Measurements from ENCODE around the gene MFRP. TPM values are rescaled to one million over a fixed set of nuclear protein-coding genes. Genes with fewer than 3 reads are reported as not detected.
A peak's percentile ranks its signal among the peaks of the same experiment; 100 is the strongest.

The MFRP gene
- total RNA-seq, 2 donors from 2014 or later: not detected

GRCh38 chr11:119340335-119341221, 5.9 kb downstream of the MFRP start, which contains the start of gene C1QTNF5:
C1QTNF5 (minus strand) TSS chr11:119340883; CDS start chr11:119340397, 486 bp downstream.
- no peaks in the 10 kb centered on the region for H3K36me3 ChIP-seq
- TF ChIP-seq CTCF (IDR thresholded peaks at IDR 0.05): no peak
- H3K27me3 ChIP-seq: no peaks in the 10 kb centered on the region
- peak; percentile 91 for DNase-seq (ENCODE audit: low spot score)
- peaks cover 0 to 59% of the 10 kb centered on the region in 2 donors for H3K4me1 ChIP-seq
- peak within 1 kb of the TSS; percentile 76 to 82 for H3K4me3 ChIP-seq
- no peaks in the 10 kb centered on the region for H3K9me3 ChIP-seq
- peak within 1 kb of the TSS; percentile 97 to 98 for H3K27ac ChIP-seq

GRCh38 chr11:119339589-119340334, 6.7 kb downstream of the MFRP start:
- peak; percentile 97 to 98 for TF ChIP-seq CTCF (IDR thresholded peaks at IDR 0.05)
- Histone ChIP-seq H3K27ac (peak overlapping the region; percentile 97 to 98), H3K4me1 (peaks cover 0 to 67% of the 10 kb centered on the region in 2 donors), H3K36me3 (no peaks in the 10 kb centered on the region), H3K9me3 (no peaks in the 10 kb centered on the region), H3K4me3 (peak overlapping the region; percentile 76 to 82), H3K27me3 (no peaks in the 10 kb centered on the region)
- DNase-seq (ENCODE audit: low spot score): no peak

- H3K27ac ChIP-seq: peak overlapping the region; percentile 97 to 98
- no peak for TF ChIP-seq CTCF (IDR thresholded peaks at IDR 0.05)
- peaks cover 0 to 69% of the 10 kb centered on the region in 2 donors for H3K4me1 ChIP-seq
- no peak for DNase-seq (ENCODE audit: low spot score)
- peak overlapping the region; percentile 76 to 82 for H3K4me3 ChIP-seq
- no peaks in the 10 kb centered on the region for H3K36me3 ChIP-seq
- H3K27me3 ChIP-seq: no peaks in the 10 kb centered on the region
- no peaks in the 10 kb centered on the region for H3K9me3 ChIP-seq
These were observed 7.4 kb downstream of the MFRP start for GRCh38 chr11:119338965-119339588.

GRCh38 chr11:119338318-119338890, 8.1 kb downstream of the MFRP start:
- Histone ChIP-seq H3K4me3 (peak overlapping the region in 1 of 2 donors; percentile 82), H3K27me3 (no peaks in the 10 kb centered on the region), H3K36me3 (no peaks in the 10 kb centered on the region), H3K9me3 (no peaks in the 10 kb centered on the region), H3K27ac (peak overlapping the region; percentile 97 to 98), H3K4me1 (peaks cover 0 to 69% of the 10 kb centered on the region in 2 donors)
- DNase-seq (ENCODE audit: low spot score): no peak
- peak; percentile 82 to 89 for TF ChIP-seq CTCF (IDR thresholded peaks at IDR 0.05)

- Histone ChIP-seq H3K9me3 (no peaks in the 10 kb centered on the region), H3K4me1 (peaks cover 0 to 69% of the 10 kb centered on the region in 2 donors), H3K27ac (peak overlapping the region; percentile 97 to 98), H3K27me3 (no peaks in the 10 kb centered on the region), H3K4me3 (no peak overlapping the region), H3K36me3 (no peaks in the 10 kb centered on the region)
- no peak for TF ChIP-seq CTCF (IDR thresholded peaks at IDR 0.05)
- DNase-seq (ENCODE audit: low spot score): no peak
These were observed 8.8 kb downstream of the MFRP start for GRCh38 chr11:119337581-119338317.
